Keratinocyte (primary cell): ENCODE measurements around the gene N4BP2.

Experiments
- CTCF ChIP-seq, 3 experiments: IDR thresholded peaks in 1 of 3; conservative IDR thresholded peaks in 1 of 3; optimal IDR thresholded peaks in 1 of 3; 2 replicates in 2 of 3; 3 replicates in 1 of 3; pipeline versions ENCODE3 to v1.5.1; 2011; ENCODE audit warnings: low read length in 3 of 3, mild to moderate bottlenecking in 3 of 3, moderate library complexity in 2 of 3, control low read depth in 1 of 3, inconsistent platforms in 1 of 3; ENCODE audit not compliant: insufficient read depth in 2 of 3; ENCODE audit errors: extremely low read depth in 1 of 3
- EZH2 ChIP-seq: IDR thresholded peaks from one replicate; pipeline ENCODE4 v1.6.1; 2012; ENCODE audit warnings: inconsistent platforms, mild to moderate bottlenecking, low read length, moderate library complexity

DNA sequence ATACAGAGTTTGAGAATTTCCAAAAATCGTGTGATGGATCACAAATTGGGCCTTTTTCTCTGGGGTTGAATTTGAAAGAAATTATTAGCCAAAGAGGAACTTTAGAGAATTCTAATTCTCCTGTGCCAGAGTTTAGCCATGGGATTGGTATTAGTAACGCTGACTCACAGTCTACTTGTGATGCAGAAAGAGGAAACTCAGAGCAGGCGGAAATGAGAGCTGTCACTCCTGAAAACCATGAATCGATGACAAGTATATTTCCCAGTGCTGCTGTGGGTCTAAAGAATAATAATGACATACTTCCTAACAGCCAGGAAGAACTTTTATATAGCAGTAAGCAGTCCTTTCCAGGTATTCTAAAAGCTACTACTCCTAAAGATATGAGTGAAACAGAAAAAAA lies 64.9 kb downstream of the N4BP2 start:
- TF ChIP-seq EZH2, result no peak
- no peak for TF ChIP-seq CTCF (optimal IDR thresholded peaks at IDR 0.05 in 1 of 3, IDR thresholded peaks at IDR 0.05 in 1 of 3, conservative IDR thresholded peaks at IDR 0.05 in 1 of 3; ENCODE audit: extremely low read depth in 1 of 3, insufficient read depth in 2 of 3, low read length in 3 of 3)
